HPDE6-E6E7 (cell line): ENCODE measurements around the gene CARNS1.

Source experiments
- DNase-seq: peaks from one replicate; pipeline ENCODE4 v3.0.0; 2011; ENCODE audit warnings: missing footprints; ENCODE audit errors: extremely low spot score

Gene CARNS1

DNA sequence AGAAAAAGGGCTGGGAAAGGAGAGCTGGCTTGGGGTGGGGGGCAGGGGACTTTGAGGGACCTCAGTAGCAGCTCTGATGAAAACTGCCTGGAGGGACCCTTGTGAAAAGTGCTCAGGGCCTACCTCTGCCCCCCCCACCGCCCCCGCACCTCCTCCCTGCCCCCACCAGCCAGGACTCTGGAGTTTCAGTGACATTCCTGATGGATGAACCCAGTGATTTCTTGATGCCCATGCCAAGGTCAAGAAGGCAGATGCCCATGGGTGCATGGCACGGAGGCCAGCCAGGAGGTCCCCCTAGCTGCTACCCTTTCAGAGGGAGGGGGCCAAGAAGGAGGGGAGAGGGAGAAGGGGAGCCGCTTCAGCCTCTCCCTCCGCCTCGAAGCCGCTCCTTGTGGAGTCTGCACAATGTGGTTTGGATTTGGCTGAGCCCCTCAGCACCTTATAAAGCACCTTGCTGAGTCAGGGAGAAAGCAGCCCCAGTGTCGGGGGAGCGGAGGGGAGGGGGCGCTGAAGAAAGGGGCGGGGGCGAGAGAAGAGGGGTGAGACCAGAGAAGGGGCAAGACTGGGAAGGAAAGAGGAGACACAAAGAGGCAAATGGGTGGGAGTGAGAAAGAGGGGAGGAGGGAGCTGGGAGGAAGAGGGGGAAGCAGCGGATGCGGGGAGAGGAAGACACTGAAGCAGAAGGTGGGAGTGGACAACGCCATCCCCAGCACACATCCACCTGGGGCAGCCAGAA, 40.0 kb upstream of the CARNS1 start:
- no peak for DNase-seq

- DNase-seq, result no peak
These were observed 39.2 kb upstream of the CARNS1 start for GRCh38 chr11:67376063-67376820.

GRCh38 chr11:67376873-67377808, 38.3 kb upstream of the CARNS1 start:
- DNase-seq, result no peak

- DNase-seq, result no peak
These were observed 36.9 kb upstream of the CARNS1 start for GRCh38 chr11:67378544-67378943.

DNA sequence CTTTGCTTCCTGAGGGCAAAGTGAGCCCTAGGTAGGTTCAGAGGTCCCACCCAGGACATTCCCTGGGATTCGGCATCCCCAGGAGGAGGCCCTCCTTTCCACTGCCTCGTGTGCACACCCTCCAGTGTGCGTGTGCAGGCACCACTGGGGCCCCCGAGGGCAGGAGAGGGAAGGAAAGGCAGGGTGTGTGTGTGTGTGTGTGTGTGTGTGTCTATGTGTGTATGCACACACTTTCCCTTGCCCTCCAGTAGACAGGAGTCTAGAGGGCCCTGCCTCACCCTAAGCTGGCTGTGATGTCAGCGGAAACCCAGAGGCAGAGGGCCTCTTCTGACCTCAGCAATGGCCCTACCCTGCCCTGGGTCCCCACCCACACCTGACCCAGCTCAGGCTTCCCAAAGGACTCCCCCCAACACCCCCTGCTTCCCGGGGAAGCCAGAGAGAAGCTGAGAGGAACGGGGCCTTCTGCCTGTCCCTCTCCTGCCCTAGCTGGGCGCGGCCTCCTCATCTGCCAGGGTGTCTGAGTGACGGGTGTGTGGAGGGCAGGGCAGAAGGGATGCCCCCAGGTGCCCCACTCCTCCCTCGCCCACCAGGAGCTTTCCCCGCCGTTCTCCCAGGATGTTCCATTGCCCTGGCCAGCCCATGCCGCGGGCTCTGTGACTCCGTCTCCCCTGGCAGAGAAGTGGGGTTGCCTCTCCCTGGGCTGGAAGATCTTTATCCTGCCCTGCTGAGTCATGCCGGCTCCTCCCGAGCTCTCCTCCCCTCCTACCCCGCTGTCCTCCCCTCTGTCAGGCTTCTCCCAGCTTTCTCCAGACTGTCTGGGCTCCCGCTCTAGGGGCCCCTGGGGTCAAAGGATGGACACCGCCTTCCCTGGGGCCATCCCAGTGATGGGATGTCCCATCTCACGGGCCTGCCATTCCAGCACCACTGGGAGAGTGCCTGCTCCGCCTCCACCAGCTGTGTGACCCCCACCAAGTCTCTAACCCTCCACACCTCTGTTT, 36.1 kb upstream of the CARNS1 start:
- DNase-seq, result peak; percentile 73

DNA sequence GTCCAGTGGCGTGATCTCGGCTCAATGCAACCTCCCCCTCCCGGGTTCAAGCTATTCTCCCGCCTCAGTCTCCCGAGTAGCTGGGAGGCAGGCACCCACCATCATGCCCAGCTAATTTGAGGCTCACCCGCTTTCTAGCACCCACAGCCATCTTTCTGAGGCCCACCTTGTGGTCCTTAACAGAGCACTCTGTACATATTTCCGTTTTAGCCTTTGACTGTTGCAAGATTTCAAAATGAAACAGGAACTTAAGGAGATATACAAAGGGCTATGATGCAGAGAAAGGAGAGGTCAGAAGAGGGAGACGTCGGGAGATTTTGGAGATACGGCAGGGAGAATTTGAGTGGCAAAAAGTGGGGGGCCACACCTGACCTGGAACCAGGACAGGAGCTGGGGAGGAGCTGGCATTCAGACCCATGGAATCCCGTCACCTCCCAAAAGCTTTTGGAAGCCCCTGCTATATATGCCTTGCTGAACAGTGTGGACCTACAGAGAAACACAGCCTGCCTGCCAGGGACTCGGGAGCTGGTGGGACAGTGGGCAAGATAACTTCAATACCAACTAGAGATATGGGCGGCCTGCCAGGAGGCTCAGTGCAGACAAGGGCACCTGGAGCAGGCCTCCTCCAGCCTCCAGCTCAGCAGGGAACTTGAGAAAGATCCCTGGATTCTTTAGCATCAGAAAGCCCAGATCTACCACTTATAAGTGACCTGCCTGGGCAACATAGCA, 34.1 kb upstream of the CARNS1 start:
- no peak for DNase-seq

- no peak for DNase-seq
These were observed 33.0 kb upstream of the CARNS1 start for GRCh38 chr11:67382276-67383136.

GRCh38 chr11:67384851-67385366, 30.6 kb upstream of the CARNS1 start:
- DNase-seq, result no peak

GRCh38 chr11:67387069-67387468, 28.4 kb upstream of the CARNS1 start:
- DNase-seq, result no peak

GRCh38 chr11:67387518-67387917, 28.0 kb upstream of the CARNS1 start:
- DNase-seq, result no peak

DNA sequence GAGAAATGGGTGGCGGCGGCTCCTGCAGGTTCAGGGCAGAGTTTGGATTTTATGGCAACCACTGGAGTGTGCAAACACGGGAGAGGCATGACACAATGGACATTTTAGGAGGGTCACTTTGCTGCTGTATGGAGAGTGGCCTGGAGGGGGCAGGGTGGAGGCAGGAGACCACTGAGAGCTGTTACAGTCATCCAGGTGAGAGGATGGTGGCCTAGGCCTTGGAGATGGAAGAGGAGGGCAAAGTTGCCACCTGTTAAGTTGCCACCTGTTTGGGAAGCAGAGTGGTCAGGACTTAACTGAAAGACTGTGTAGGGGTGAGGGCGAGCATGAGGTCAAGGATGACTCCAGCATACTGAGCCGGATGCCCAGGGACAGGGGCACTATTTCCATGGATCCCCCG, 26.0 kb upstream of the CARNS1 start:
- no peak for DNase-seq

DNA sequence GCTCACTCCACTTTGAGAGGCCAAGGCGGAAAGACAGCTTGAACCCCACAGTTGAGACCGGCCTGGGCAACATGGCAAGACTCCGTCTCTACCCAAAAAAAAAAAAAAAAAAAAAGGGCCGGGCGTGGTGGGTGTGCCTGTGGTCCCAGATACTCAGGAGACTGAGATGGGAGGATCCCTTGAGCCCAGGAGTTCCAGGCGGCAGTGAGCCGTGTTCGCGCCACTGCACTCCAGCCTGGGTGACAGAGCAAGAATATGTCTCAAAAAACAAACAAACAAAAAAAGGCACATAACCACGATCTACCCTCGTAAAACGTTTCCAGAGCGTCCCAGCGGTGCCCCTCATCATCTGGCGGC, 24.6 kb upstream of the CARNS1 start:
- DNase-seq, result no peak

DNA sequence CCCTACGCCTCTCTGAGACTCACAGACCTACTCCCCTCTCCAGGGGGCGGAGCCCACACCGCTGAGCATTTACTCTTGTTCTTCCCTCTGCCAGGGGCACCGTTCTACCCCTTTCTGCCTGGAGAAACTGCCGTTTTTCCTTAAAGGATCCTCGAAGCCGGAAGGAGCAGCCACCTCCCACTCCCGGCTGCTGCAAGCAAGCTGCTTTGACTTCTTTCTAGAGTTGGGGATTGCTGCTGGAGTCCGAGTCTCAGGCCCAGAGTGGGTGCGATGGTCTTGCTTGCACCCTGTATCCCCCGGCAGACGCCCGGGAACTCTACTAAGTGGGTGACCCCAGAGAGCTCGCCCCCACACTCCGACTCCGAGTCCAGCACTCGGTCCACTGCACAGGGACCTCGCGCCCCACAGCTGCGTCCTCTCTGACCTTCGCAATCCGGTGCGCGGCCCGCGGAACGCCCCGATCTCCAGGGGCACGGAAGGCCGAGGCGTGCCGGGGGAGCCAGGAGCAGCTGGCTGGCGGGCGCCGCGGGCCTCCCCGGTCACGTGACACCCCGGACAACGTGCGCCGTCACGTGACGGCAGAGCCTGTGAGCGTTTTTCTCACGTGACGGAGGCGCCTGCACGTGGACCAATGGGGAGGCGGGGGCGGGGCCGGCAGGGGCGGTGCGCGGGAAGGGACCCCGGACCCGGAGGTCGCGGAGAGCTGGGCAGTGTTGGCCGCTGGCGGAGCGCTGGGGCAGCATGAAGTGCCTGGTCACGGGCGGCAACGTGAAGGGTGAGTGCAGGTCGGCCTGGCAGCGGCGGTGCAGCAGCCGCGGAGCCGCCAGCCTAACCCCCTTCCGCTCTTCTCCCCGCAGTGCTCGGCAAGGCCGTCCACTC, 23.9 kb upstream of the CARNS1 start, which contains the start of gene RAD9A:
TSS of gene RAD9A (plus strand) at position 683 of the 879 bp plus-strand sequence. CDS start at position 742, 59 bp downstream.
- DNase-seq, result peak; percentile 98

DNA sequence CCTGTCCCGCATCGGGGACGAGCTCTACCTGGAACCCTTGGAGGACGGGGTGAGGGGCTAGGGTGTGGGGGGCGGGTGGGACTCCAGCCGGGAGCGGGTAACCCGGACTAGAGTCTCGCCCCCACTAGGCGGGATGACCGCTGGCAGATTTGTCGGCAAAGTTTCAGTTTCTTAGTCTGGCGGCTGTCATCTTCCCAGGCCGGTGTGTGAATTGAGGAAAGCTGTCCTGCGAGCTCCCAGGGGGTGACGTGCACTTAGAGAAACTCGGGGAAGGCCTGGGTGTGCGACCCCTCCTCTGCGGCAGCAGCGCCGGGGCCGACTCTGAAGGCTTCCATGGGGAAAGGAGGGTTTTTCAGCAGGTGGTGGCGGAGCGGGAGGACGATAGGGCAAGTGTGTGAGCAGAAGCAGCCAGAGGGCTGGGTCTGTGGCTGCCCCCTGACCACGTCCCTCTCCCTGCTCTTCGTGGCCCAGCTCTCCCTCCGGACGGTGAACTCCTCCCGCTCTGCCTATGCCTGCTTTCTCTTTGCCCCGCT, 23.2 kb upstream of the CARNS1 start:
- no peak for DNase-seq

DNA sequence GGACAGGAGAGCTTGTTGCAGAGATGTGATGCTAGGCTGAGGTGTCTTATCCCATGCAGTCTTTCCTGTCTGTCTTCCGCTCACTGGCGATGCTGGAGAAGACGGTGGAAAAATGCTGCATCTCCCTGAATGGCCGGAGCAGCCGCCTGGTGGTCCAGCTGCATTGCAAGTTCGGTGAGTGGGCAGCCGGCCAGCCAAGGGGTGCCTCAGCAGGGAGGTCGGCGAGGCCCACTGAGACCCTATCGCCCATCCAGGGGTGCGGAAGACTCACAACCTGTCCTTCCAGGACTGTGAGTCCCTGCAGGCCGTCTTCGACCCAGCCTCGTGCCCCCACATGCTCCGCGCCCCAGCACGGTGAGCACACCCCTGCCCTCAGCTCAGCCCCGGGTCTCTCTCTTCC, 22.0 kb upstream of the CARNS1 start:
- no peak for DNase-seq

DNA sequence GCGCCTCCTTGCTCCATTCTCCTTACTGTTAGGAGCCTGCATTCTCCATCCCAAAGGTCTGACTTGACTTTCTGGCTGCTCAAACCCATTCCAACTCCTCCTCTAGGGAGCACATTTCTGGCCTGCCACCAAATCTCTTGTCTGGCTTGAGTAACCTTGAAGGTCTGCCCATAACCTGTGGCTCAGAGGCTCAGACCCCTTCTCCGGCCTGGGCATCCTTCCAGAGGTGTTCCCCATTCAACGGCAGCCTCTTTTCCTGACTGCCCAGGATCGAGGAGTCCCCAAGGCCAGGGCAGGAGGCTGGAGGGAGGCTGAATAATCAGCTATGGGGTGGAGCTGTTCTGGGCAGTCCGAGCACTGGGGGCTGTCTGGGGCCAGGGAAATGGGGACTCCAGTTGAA, 21.5 kb upstream of the CARNS1 start:
- DNase-seq, result no peak

DNA sequence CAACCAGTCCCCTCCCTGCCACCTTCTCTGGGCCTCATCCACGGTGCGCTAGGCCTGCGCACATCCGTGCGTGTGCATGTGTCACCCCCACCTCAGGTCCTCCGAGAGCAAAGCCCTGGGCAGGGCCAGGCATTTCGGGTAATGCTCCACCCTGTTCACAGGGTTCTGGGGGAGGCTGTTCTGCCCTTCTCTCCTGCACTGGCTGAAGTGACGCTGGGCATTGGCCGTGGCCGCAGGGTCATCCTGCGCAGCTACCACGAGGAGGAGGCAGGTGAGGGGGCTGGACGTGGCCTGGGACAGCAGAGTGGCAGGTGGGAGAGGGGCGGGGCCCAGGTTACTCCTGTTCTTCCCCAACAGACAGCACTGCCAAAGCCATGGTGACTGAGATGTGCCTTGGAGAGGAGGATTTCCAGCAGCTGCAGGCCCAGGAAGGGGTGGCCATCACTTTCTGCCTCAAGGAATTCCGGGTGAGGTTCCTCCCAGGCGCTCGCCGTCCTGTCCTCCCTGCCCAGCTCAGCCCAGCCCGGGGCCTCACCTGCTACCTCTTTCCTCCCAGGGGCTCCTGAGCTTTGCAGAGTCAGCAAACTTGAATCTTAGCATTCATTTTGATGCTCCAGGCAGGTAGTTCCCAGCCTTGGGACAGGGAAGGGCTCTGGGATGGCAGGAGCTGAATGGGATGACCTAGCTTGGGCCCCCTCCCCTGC, 19.8 kb upstream of the CARNS1 start:
- no peak for DNase-seq
